HG02678 (cell line): ENCODE data around the gene FAAP100.

Experiments used
- ATAC-seq: cut with Tn5 transposase; IDR thresholded peaks from one replicate; pipeline ENCODE4 v1.9.1; 2021; ENCODE audit warnings: mild to moderate bottlenecking, moderate library complexity; ENCODE audit not compliant: unreplicated experiment

Gene FAAP100

GRCh38 chr17:81576621-81577277 lies 24.6 kb upstream of the FAAP100 start:
- ATAC-seq: no peak

GRCh38 chr17:81575836-81576235 lies 23.7 kb upstream of the FAAP100 start:
- ATAC-seq: no peak

GRCh38 chr17:81574643-81574956 lies 22.4 kb upstream of the FAAP100 start:
- ATAC-seq: no peak

GRCh38 chr17:81573794-81574642 lies 21.9 kb upstream of the FAAP100 start:
- no peak for ATAC-seq

- ATAC-seq: no peak
Observed at GRCh38 chr17:81572563-81573168, 20.5 kb upstream of the FAAP100 start.

GRCh38 chr17:81570964-81571363 lies 18.8 kb upstream of the FAAP100 start:
- ATAC-seq: no peak

GRCh38 chr17:81569986-81570514 lies 17.9 kb upstream of the FAAP100 start:
- no peak for ATAC-seq

- ATAC-seq: no peak
Observed at GRCh38 chr17:81568416-81568815, 16.3 kb upstream of the FAAP100 start.

GRCh38 chr17:81567191-81567590 lies 15.0 kb upstream of the FAAP100 start:
- ATAC-seq: no peak

- ATAC-seq: no peak
Observed at GRCh38 chr17:81566461-81567126, 14.4 kb upstream of the FAAP100 start.

- ATAC-seq: no peak
Observed at GRCh38 chr17:81565231-81565630, 13.1 kb upstream of the FAAP100 start.

GRCh38 chr17:81564778-81565177 lies 12.6 kb upstream of the FAAP100 start:
- ATAC-seq: no peak

GRCh38 chr17:81563861-81564586 lies 11.9 kb upstream of the FAAP100 start:
- no peak for ATAC-seq

- no peak for ATAC-seq
Observed at GRCh38 chr17:81561494-81561885, 9.3 kb upstream of the FAAP100 start.

- no peak for ATAC-seq
Observed at GRCh38 chr17:81558941-81559806, 7.0 kb upstream of the FAAP100 start.

- ATAC-seq: no peak
Observed at GRCh38 chr17:81558115-81558468, 5.9 kb upstream of the FAAP100 start.

GRCh38 chr17:81557276-81558114 lies 5.3 kb upstream of the FAAP100 start:
- ATAC-seq: no peak

GRCh38 chr17:81556863-81557262 lies 4.7 kb upstream of the FAAP100 start:
- ATAC-seq: no peak

GRCh38 chr17:81556175-81556691 lies 4.1 kb upstream of the FAAP100 start:
- ATAC-seq: no peak
